NCI-H2196 (cell line): ENCODE data around the gene ZSWIM7.
"Not testable (repeated sequence)": the region's sequence is repeated elsewhere in the genome, so short reads cannot be mapped to it uniquely, and the experiment has no call there.

Experiments used
- DNase-seq: peaks from one replicate; lab custom pipeline; 2025; ENCODE audit not compliant: unreplicated experiment; lab: John Stamatoyannopoulos, UW

ZSWIM7 gene

GRCh38 chr17:15958484-15958854 is 41.0 kb downstream of the ZSWIM7 start:
- no peak for DNase-seq

GRCh38 chr17:15957608-15958307 is 41.7 kb downstream of the ZSWIM7 start:
- no peak for DNase-seq

- DNase-seq: no peak
These were observed 42.3 kb downstream of the ZSWIM7 start for GRCh38 chr17:15957206-15957605.

- no peak for DNase-seq
These were observed 43.5 kb downstream of the ZSWIM7 start for GRCh38 chr17:15955793-15956541.

GRCh38 chr17:15954222-15954621 is 45.3 kb downstream of the ZSWIM7 start:
- DNase-seq: no peak

- no peak for DNase-seq
These were observed 46.4 kb downstream of the ZSWIM7 start for GRCh38 chr17:15952916-15953790.

- no peak for DNase-seq
These were observed 47.4 kb downstream of the ZSWIM7 start for GRCh38 chr17:15952048-15952532.

GRCh38 chr17:15951368-15952047 is 48.0 kb downstream of the ZSWIM7 start:
- DNase-seq: no peak

GRCh38 chr17:15947976-15948752 is 51.3 kb downstream of the ZSWIM7 start:
- no peak for DNase-seq

- no peak for DNase-seq
These were observed 52.2 kb downstream of the ZSWIM7 start for GRCh38 chr17:15947271-15947670.

- no peak for DNase-seq
These were observed 52.8 kb downstream of the ZSWIM7 start for GRCh38 chr17:15946611-15947120.

- DNase-seq: no peak
These were observed 53.8 kb downstream of the ZSWIM7 start for GRCh38 chr17:15945527-15946191.

- DNase-seq: peak; percentile 47
These were observed 54.6 kb downstream of the ZSWIM7 start, which contains the start of gene ADORA2B for GRCh38 chr17:15944759-15945526. Gene ADORA2B, plus strand, starts transcription at chr17:15945130. Its CDS starts 119 bp downstream, at chr17:15945249.

- no peak for DNase-seq
These were observed 55.3 kb downstream of the ZSWIM7 start for GRCh38 chr17:15943971-15944758.

GRCh38 chr17:15942207-15942833 is 57.2 kb downstream of the ZSWIM7 start:
- DNase-seq: no peak

GRCh38 chr17:15941781-15942180 is 57.7 kb downstream of the ZSWIM7 start:
- no peak for DNase-seq

GRCh38 chr17:15936481-15936880 is 63.0 kb downstream of the ZSWIM7 start:
- not testable (repeated sequence) for DNase-seq
